HFF-Myc (cell line): ENCODE data around the gene ZNF133.
"Not testable (repeated sequence)": the region's sequence is repeated elsewhere in the genome, so short reads cannot be mapped to it uniquely, and the experiment has no call there.

ENCODE experiments used
- DNase-seq: peaks from one replicate; pipeline ENCODE4 v3.0.0-alpha.2; 2011; ENCODE audit warnings: low read depth; ENCODE audit errors: extremely low read depth
- H3K4me3 ChIP-seq: replicated peaks from 2 replicates; pipeline ENCODE4 v1.5.1; 2011; ENCODE audit warnings: low read depth, mild to moderate bottlenecking, control low read depth, low read length
- CTCF ChIP-seq: IDR thresholded peaks from 2 replicates; pipeline ENCODE4 v1.5.1; 2012; ENCODE audit warnings: mild to moderate bottlenecking, low read depth, low read length, control low read depth; ENCODE audit errors: missing control alignments

The ZNF133 gene

GRCh38 chr20:18287915-18288748, at the start of gene ZNF133:
Gene ZNF133, plus strand, starts transcription at chr20:18288527. Its CDS starts 17,160 bp downstream, at chr20:18305687.
- peak; percentile 67 for DNase-seq
- no peak for TF ChIP-seq CTCF
- peak within 1 kb of the TSS; percentile 78 for H3K4me3 ChIP-seq

GRCh38 chr20:18240997-18241396, 47.3 kb upstream of the ZNF133 start:
- TF ChIP-seq CTCF = no peak
- no peak overlapping the region for H3K4me3 ChIP-seq
- no peak for DNase-seq

GRCh38 chr20:18243802-18244201, 44.5 kb upstream of the ZNF133 start:
- DNase-seq = no peak
- H3K4me3 ChIP-seq = no peak overlapping the region
- TF ChIP-seq CTCF = no peak

GRCh38 chr20:18248545-18248944, 39.8 kb upstream of the ZNF133 start:
- not testable (repeated sequence) for H3K4me3 ChIP-seq, DNase-seq

- no peak for DNase-seq
- no peak for TF ChIP-seq CTCF
These were observed 38.1 kb upstream of the ZNF133 start for GRCh38 chr20:18250217-18250616.

GRCh38 chr20:18252597-18253451, 35.5 kb upstream of the ZNF133 start:
- no peak for DNase-seq
- no peak for TF ChIP-seq CTCF
- no peak overlapping the region for H3K4me3 ChIP-seq

More at GRCh38 chr20:18250217-18250616, 38.1 kb upstream of the ZNF133 start:
- no peak overlapping the region for H3K4me3 ChIP-seq

GRCh38 chr20:18254615-18255014, 33.7 kb upstream of the ZNF133 start:
- no peak for TF ChIP-seq CTCF
- no peak for DNase-seq
- H3K4me3 ChIP-seq = no peak overlapping the region
